ENCODE measurements around the gene CCDC141.

GRCh38 chr2:178819992-178820391 lies 229.9 kb downstream of the CCDC141 start:
- TF ChIP-seq POLR2A (IDR thresholded peaks at IDR 0.05) (no peak), CTCF (IDR thresholded peaks at IDR 0.05) (no peak)
